Medulla oblongata (tissue), 1 donor: ENCODE data around the gene KCNJ12.
"Not testable (repeated sequence)": the region's sequence is repeated elsewhere in the genome, so short reads cannot be mapped to it uniquely, and the experiment has no call there.

Experiments used
- DNase-seq: peaks from one replicate; pipeline ENCODE4 v3.0.0-alpha.2; 2015; ENCODE audit errors: extremely low spot score

The KCNJ12 gene

GRCh38 chr17:21376081-21376758, at the start of gene KCNJ12:
Gene KCNJ12, plus strand, starts transcription at chr17:21376357. Its CDS starts 38,986 bp downstream, at chr17:21415343.
- DNase-seq, result no peak

- not testable (repeated sequence) for DNase-seq
Measured at GRCh38 chr17:21327921-21328320, 48.2 kb upstream of the KCNJ12 start.

- DNase-seq, result not testable (repeated sequence)
Measured at GRCh38 chr17:21328778-21329177, 47.4 kb upstream of the KCNJ12 start.

GRCh38 chr17:21330436-21331160, 45.6 kb upstream of the KCNJ12 start:
- no peak for DNase-seq

GRCh38 chr17:21336541-21337294, 39.4 kb upstream of the KCNJ12 start:
- not testable (repeated sequence) for DNase-seq

GRCh38 chr17:21337981-21338625, 38.1 kb upstream of the KCNJ12 start:
- DNase-seq, result not testable (repeated sequence)

- no peak for DNase-seq
Measured at GRCh38 chr17:21339011-21339410, 37.1 kb upstream of the KCNJ12 start.

- not testable (repeated sequence) for DNase-seq
Measured at GRCh38 chr17:21339571-21339970, 36.6 kb upstream of the KCNJ12 start.

GRCh38 chr17:21340407-21340806, 35.8 kb upstream of the KCNJ12 start:
- not testable (repeated sequence) for DNase-seq

GRCh38 chr17:21341279-21341678, 34.9 kb upstream of the KCNJ12 start:
- not testable (repeated sequence) for DNase-seq

- not testable (repeated sequence) for DNase-seq
Measured at GRCh38 chr17:21341925-21342540, 34.1 kb upstream of the KCNJ12 start.

GRCh38 chr17:21343061-21343949, 32.9 kb upstream of the KCNJ12 start:
- DNase-seq, result not testable (repeated sequence)

- DNase-seq, result not testable (repeated sequence)
Measured at GRCh38 chr17:21344801-21345200, 31.4 kb upstream of the KCNJ12 start.

GRCh38 chr17:21345236-21345635, 30.9 kb upstream of the KCNJ12 start:
- DNase-seq, result no peak

GRCh38 chr17:21346107-21346506, 30.1 kb upstream of the KCNJ12 start:
- not testable (repeated sequence) for DNase-seq

- DNase-seq, result not testable (repeated sequence)
Measured at GRCh38 chr17:21346651-21347250, 29.4 kb upstream of the KCNJ12 start.

- DNase-seq, result not testable (repeated sequence)
Measured at GRCh38 chr17:21347660-21348059, 28.5 kb upstream of the KCNJ12 start.

- DNase-seq, result not testable (repeated sequence)
Measured at GRCh38 chr17:21348081-21348925, 27.9 kb upstream of the KCNJ12 start.

- not testable (repeated sequence) for DNase-seq
Measured at GRCh38 chr17:21348926-21349261, 27.3 kb upstream of the KCNJ12 start.
